HepG2 (cell line): ENCODE measurements around the gene SMC6. TPM values are rescaled to one million over a fixed set of nuclear protein-coding genes. Genes with fewer than 3 reads are reported as not detected.

Experiments
- ARID5B ChIP-seq: IDR thresholded peaks from 2 replicates; pipeline ENCODE4 v1.4.0; 2020; ENCODE audit warnings: mild to moderate bottlenecking, missing genetic modification reagents
- DBP ChIP-seq: sonication (generic); formaldehyde crosslinking; IDR thresholded peaks from 2 replicates; pipeline ENCODE4 v1.4.0; 2020; ENCODE audit warnings: missing genetic modification reagents; ENCODE audit errors: not compliant biosample characterization
- DMAP1 ChIP-seq: IDR thresholded peaks from 2 replicates; pipeline ENCODE4 v1.6.1; 2016
- FOXP4 ChIP-seq: sonication (generic); formaldehyde crosslinking; IDR thresholded peaks from 2 replicates; pipeline ENCODE4 v1.4.0; 2020; ENCODE audit warnings: missing genetic modification reagents
- HNF1B ChIP-seq: sonication (generic); formaldehyde crosslinking; IDR thresholded peaks from 2 replicates; pipeline ENCODE4 v1.5.1; 2020; ENCODE audit warnings: mild to moderate bottlenecking, moderate library complexity, missing genetic modification reagents
- NFATC3 ChIP-seq: sonication (generic); formaldehyde crosslinking; IDR thresholded peaks from 2 replicates; pipeline ENCODE4 v1.5.1; 2020; ENCODE audit warnings: mild to moderate bottlenecking, missing genetic modification reagents
- PAXIP1 ChIP-seq: sonication (generic); formaldehyde crosslinking; conservative IDR thresholded peaks from 2 replicates; pipeline ENCODE4 v1.4.0; 2020; ENCODE audit warnings: mild to moderate bottlenecking, missing genetic modification reagents, moderate library complexity
- PRDM4 ChIP-seq: sonication (generic); formaldehyde crosslinking; IDR thresholded peaks from 2 replicates; pipeline ENCODE4 v1.9.0; 2021; ENCODE audit warnings: missing genetic modification reagents, borderline replicate concordance
- TEAD2 ChIP-seq: sonication (generic); formaldehyde crosslinking; IDR thresholded peaks from 2 replicates; pipeline ENCODE4 v1.9.0; 2021; ENCODE audit warnings: missing genetic modification reagents
- ZFP62 ChIP-seq: sonication (generic); formaldehyde crosslinking; IDR thresholded peaks from 2 replicates; pipeline ENCODE4 v1.4.0; 2020; ENCODE audit warnings: missing genetic modification reagents
- ZNF737 ChIP-seq: sonication (generic); formaldehyde crosslinking; IDR thresholded peaks from 2 replicates; pipeline ENCODE4 v1.5.0; 2020; ENCODE audit warnings: missing genetic modification reagents, mild to moderate bottlenecking, borderline replicate concordance
- polyA plus RNA-seq, 8 experiments: library from polyadenylated mRNA; depleted of rRNA in 3 of 8; stranded (reverse) in 7 of 8; unstranded in 1 of 8; fragments of >200 nt; fragmentation: Illumina TruSeq in 4 of 8; extraction: Trizol in 4 of 8; gene quantifications; 2 replicates each; pipeline versions ENCODE4 v1.2.1 to v1.2.3, GENCODE V29; 2011 to 2016; ENCODE audit warnings: low read depth in 4 of 8, missing spikeins in 1 of 8, mixed read lengths in 1 of 8; ENCODE audit not compliant: insufficient read depth in 1 of 8
- total RNA-seq, 5 experiments: library from RNA; depleted of rRNA; stranded (reverse); fragments of >200 nt; fragmentation: Illumina TruSeq; extraction: Trizol; gene quantifications; 2 replicates each; pipeline ENCODE4 v1.2.3, GENCODE V29; 2016; ENCODE audit warnings: low read depth in 1 of 5

The SMC6 gene
- total and polyA plus RNA-seq, 2 of the 13 experiments (the other 11 are each of a cell fraction or from before 2014, with no cell fraction given): 18.9 to 55.3 TPM

GRCh38 chr2:17753803-17754663 lies at the start of gene SMC6, which contains the start of gene GEN1 (continued):
- no peak for TF ChIP-seq ARID5B (CRISPR knock-in tag)
- TF ChIP-seq ZFP62: no peak
- TF ChIP-seq FOXP4: no peak
- no peak for TF ChIP-seq ZNF737
- no peak; the same call in 1 of the 2 replicates for TF ChIP-seq PAXIP1 (CRISPR knock-in tag)
- TF ChIP-seq PRDM4 (CRISPR knock-in tag): no peak
- no peak for TF ChIP-seq HNF1B (CRISPR knock-in tag)
- no peak; the same call in 1 of the 2 replicates for TF ChIP-seq NFATC3
- TF ChIP-seq DMAP1: peak; percentile 50; the same call in 1 of the 2 replicates
- no peak for TF ChIP-seq DBP (CRISPR knock-in tag)
- TF ChIP-seq TEAD2 (CRISPR knock-in tag): 0 out of 2 replicates have a peak, but pooled peaks have one; percentile 8
